GM18858 (cell line): Measurements from ENCODE around the gene MACROD1.

Experiments
- ATAC-seq: cut with Tn5 transposase; IDR thresholded peaks from one replicate; pipeline ENCODE4 v1.9.1; 2021; ENCODE audit not compliant: unreplicated experiment

MACROD1 gene

DNA sequence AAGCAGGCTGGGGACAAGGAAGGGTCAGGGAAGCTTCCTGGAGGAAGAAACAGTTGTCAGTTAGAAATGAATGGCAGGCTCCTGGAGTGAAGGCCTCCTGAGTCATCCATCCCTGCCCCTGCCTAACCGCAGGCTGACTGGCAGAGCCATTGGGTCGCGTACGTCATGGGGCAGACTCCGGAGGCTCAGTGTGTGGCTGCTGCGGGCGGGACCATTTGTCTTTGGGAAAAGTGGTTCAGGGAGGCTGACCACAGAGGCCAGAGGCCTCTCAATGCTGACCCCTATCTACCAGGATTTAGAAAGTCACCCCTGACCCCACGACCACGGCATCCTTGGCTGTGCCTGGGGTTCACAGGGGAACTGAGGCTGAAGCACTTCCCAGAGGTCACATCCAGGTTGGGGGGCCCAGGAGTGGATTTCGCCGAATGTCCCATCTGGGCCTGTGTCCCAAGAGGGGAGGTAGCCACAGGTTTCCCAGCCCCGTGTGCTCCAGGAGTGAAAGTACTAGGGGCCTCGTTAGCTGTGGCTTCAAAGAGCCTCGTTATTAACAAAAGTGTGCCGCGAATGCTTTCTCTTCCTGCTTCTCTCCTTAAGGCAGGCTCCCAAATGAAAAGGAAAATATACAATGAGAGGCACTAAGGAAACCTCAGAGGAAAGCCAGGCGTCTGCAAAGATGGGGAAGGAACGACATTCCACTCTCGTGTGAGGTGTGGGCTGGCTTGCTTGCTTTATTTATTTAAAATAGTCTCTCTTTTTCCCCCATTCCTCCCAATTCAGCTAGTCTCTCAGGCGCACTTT is 71.3 kb downstream of the MACROD1 start:
- ATAC-seq: no peak

GRCh38 chr11:64093233-64094039 is 72.5 kb downstream of the MACROD1 start:
- no peak for ATAC-seq

DNA sequence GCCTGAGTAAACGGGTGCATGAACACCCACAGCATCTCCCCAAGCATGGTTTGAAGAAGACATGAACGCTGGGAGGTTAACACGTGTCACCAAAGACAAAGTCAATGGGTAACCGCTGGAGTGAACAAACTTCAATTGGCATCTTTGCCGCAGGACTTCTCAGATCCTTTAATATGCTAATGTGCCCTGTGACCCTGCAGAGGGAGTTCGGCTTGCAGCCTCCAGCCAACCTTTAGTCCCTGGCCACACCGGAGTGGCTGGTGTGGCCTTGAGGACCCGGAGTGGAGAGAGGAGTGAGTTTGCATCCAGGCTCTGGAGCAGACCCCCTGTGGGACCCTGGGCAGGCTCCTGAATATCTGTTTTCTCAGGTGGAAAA is 73.2 kb downstream of the MACROD1 start:
- ATAC-seq: no peak

DNA sequence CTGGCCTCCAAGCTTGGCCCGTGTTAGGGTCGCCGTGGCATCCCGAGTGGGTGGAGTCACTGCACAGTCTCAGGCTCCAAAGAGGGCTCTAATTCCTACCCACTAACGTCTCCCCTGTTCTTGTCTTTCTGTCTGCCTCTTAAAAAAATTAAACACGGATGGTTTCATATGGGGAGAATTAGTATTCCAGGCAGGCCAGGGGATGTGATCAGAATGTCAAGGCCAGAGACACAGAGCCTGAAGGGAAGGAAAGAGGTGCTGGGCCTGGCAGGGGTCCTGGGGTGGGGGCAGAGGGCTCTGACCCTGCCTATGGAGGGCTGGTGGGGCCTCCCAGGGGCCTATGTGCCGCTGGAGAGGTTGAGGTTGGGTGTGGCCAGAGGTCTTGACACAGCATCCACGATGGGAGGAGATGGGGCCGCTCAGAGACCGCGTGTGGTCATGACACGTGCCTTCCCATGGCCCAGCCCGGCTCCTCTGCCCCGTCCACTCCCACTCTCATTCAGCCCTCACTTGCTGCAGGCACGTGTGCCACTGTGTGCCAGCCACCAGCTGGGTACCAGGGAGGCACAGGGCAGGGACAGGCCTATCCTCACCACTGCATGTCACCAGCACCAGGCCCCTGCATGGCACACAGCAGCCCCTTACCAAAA is 73.7 kb downstream of the MACROD1 start:
- ATAC-seq: no peak

DNA sequence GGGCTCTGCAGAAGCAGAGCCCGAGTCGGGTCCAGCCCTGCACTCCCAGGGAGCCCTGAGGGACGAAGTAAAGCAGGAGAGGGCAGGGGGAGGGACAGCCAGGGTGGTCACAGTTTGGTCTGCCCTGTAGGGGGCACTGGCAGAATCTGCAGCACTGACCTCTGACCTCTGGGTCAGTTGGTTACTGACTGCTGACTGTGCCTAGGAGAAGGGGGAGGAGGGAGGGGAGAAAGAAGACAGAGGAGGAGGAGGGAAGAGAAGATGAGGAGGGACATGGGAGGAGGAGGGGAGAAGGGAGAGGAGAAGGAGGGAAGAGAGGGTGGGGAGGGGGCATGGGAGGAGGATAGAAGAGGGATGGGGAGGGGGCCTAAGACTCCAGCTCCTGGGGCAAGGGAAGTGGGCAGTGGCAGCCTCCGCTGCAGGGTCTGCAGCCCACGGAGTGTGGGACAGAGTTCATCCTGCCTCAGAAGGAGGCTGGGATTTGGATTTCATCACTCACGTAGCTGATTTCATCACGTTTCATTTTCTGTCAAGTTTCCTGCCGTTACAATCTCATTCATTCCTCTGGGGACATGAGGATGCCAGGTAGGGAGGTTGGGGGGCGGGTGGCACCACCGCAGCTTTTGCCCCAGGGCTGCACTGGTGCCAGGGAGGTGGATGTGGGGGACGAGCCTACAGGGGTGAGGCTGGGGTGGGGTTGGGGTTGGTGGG is 75.0 kb downstream of the MACROD1 start:
- ATAC-seq: no peak

DNA sequence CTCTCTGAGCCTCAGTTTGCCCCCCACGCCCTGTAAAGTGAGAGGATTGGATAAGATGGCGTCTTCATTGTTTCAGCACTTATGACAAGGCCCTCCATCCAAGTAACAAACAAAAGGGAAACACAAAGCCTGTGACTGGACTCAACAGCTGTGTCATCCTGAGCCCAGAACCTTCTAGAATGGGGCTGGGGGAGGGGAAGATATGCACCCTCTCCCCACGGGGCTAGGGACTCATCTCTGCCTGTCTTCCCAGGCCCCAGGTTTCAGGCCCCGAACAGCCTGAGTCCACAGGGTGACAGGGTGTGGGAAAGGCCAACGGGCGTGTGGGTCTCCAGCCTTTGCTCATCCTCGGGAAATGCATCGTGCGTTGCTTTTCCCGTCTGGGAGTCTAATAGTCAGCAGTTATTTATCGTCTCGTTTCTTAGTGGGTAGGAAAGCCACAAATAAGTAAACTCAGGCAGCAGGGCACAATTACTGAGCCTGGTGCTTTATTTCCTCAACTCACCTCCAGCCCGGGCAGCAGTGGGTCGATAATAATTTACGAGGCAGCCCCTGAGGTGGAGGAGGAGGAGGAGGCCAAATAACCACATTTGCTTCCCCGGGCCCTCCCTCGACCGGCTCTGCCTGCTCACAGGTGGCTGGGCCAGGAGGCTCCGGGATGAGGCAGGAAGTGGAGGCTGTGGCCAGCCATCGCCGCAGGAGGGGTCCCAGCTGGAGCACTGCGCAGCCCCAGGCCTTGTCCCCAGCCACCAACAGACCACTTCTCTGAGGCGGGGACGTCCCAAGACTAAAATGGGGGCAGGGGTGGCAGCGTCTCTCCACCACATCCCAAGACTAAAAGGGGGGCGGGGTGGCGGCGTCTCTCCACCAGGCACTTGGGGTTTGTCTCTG is 75.8 kb downstream of the MACROD1 start:
- no peak for ATAC-seq

DNA sequence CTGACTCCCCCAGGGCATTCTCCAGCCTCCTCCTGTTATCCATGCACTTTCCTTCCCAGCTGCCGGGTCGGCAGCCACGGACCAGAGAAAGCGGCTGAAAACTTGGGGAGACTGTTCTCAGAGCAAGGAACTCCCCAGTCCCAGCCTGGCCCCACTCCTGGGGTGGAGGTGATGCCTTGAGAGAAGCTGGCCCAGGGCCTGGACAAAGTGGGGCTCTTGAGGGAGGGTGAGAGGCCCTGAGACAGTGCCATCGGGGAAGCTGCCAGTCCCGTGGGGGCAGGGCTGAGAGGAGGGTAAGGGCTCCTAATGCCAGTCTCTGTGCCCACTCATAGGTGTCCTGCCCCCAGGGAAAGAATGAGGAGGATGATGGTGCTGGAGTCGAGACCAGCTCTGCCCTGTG is 76.4 kb downstream of the MACROD1 start:
- no peak for ATAC-seq

DNA sequence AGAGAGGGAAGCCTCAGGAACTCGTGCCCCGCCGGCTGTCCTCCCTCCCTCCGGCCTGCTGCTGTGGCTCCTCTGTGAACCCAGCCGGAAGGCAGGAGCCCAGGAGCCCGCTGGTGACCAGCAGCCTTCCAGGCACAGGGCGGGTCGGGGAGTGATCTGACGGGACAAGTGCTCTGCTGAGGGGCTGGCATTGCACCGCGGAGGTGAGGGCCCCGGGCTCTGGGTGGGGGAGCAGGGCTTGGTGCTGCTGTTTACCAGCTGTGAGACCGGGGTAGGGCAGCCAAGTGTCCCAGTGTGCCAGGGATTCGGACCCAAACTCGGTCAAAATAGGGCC is 76.9 kb downstream of the MACROD1 start:
- no peak for ATAC-seq

DNA sequence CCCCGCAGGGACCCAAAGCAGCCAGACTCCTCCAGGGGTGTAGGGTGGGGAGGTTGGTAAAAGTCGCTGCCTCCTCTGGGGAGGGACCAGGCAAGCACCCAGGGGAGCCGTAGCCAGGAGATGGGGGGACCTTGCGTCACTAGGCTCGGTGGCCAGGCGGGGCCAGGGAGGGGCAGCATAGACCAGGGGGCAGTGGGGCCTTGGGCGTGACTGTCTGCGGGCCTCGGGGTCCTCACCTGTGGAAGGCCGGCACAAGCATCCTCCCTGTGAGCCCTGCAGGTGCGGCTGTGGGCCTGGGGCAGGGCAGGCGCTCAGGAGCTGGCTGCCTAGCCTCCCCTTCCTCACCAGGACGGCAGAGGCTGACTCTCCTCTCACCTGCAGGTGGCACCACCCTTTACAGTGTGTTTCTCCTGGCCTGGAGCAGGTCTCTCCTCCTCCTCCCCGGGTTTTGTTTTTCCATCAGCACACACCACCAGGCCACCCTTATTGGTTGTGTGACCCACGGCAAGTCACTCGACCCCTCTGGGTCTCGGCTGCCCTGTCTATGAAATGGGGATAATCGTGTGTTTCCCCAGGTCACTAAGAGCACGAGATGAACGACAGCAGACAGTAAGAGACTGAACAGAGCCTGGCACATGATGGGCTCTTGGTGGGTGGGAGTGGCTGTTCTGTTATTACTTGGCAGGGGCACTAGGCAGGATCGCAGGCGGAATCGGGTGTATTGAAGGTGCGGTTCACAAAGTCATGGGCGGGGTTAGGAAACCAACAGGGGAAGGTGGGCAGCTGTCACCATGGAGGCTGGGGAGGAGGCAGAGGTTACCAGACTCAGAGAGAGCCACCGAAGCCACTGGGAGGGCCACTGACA is 77.5 kb downstream of the MACROD1 start:
- ATAC-seq: no peak

- ATAC-seq: no peak
These were observed 79.4 kb downstream of the MACROD1 start for GRCh38 chr11:64086258-64087123.

GRCh38 chr11:64085906-64086257 is 80.0 kb downstream of the MACROD1 start:
- no peak for ATAC-seq

- ATAC-seq: no peak
These were observed 80.8 kb downstream of the MACROD1 start for GRCh38 chr11:64084951-64085710.

GRCh38 chr11:64084146-64084950 is 81.6 kb downstream of the MACROD1 start:
- ATAC-seq: no peak

GRCh38 chr11:64083398-64084080 is 82.4 kb downstream of the MACROD1 start:
- ATAC-seq: no peak

- ATAC-seq: no peak
These were observed 84.0 kb downstream of the MACROD1 start for GRCh38 chr11:64081745-64082442.

GRCh38 chr11:64080390-64080789 is 85.5 kb downstream of the MACROD1 start:
- ATAC-seq: no peak
